Hepatocyte (in vitro differentiated cells): ENCODE data around the gene VAV2.

Source experiments
- EZH2 ChIP-seq: fragments of 200-600 bp; sonication (generic); IDR thresholded peaks from 2 replicates; pipeline ENCODE4 v1.6.1; 2016; ENCODE audit warnings: antibody characterized with exemption, mild to moderate bottlenecking, borderline replicate concordance
- EZH2phosphoT487 ChIP-seq: fragments of 200-600 bp; sonication (generic); IDR thresholded peaks from one replicate; pipeline ENCODE4 v1.6.1; 2018; ENCODE audit warnings: antibody characterized with exemption, mild to moderate bottlenecking, low read depth, moderate library complexity; ENCODE audit not compliant: unreplicated experiment, severe bottlenecking
- TF ChIP-seq, protein P1 (sequence below): fragments of 200-600 bp; sonication (generic); IDR thresholded peaks from 2 replicates; pipeline ENCODE4 v1.5.1; 2016; ENCODE audit warnings: antibody characterized with exemption, mild to moderate bottlenecking; ENCODE audit not compliant: poor library complexity

DNA sequence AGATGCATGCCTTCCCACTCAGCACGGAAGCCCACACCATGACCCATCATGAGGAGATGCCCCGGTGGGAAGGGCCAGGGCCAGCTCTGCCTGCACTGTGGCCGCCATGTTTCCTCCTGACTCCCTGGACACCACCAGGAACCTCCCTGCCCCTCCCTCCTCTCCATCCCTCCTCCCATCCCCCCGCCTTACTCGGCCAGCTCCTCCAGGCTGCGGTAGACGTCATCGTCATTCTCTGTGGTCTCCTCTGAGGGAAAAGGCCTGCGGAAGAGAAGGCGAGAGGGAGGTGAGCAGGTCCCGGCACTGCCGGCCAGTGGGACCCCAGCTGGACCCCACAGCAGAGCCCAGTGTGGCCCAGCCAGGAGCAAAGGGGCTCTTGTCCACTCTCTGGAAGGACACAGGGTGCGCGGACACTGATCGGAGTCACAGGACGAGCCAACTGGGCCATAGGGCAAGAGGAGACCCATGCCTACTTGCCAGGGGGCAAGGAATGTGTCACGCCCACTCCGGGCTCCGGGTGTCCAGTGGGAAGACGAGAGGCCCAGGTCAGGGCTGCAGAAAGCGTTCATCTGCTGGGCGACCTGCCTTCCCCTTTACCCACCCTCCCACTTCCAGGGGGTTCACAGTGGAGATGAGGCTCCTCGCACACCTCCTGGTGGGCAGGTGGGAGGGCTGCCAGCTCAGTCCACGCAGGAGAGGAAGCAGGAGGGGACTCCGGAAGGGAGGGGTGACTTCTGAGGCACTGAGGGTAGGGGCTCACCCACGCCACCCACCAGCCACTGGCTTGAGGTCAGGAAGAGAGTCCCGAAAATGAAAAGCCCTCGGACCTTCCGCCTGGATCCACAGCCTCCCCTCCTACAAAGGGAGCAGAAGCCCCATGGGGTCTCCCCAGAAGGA is 157.8 kb downstream of the VAV2 start:
- TF ChIP-seq, protein P1, sequence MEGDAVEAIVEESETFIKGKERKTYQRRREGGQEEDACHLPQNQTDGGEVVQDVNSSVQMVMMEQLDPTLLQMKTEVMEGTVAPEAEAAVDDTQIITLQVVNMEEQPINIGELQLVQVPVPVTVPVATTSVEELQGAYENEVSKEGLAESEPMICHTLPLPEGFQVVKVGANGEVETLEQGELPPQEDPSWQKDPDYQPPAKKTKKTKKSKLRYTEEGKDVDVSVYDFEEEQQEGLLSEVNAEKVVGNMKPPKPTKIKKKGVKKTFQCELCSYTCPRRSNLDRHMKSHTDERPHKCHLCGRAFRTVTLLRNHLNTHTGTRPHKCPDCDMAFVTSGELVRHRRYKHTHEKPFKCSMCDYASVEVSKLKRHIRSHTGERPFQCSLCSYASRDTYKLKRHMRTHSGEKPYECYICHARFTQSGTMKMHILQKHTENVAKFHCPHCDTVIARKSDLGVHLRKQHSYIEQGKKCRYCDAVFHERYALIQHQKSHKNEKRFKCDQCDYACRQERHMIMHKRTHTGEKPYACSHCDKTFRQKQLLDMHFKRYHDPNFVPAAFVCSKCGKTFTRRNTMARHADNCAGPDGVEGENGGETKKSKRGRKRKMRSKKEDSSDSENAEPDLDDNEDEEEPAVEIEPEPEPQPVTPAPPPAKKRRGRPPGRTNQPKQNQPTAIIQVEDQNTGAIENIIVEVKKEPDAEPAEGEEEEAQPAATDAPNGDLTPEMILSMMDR, result no peak
- TF ChIP-seq EZH2, result no peak
- TF ChIP-seq EZH2phosphoT487, result no peak
